Activated B cell treated with CpG ODN at 0.5 μM for 24 hours (primary cell): ENCODE data around the gene INPP4B. TPM values are rescaled to one million over a fixed set of nuclear protein-coding genes. Genes with fewer than 3 reads are reported as not detected.

Source experiments
- ATAC-seq: fragments of 200-7000 bp; cut with Tn5 transposase; one replicate; pipeline ENCODE4 v1.10.0; 2021; ENCODE audit warnings: low read depth, mild to moderate bottlenecking, moderate library complexity
- CTCF ChIA-PET: fragments of 350-600 bp; sonication (Branson Sonifier 250); formaldehyde crosslinking; loops from one replicate; lab custom pipeline; 2021; ENCODE audit warnings: antibody characterized with exemption; lab: Charles Lee
- POLR2A ChIA-PET: fragments of 350-600 bp; sonication (Branson Sonifier 250); formaldehyde crosslinking; loops from one replicate; lab custom pipeline; 2021; ENCODE audit warnings: antibody characterized with exemption; lab: Charles Lee
- DNase-seq: peaks from one replicate; pipeline ENCODE4 v3.0.0; 2022
- H3K27ac Mint-ChIP-seq: one replicate; pipeline ENCODE4 v1.8.0; 2020; ENCODE audit warnings: mixed read lengths
- H3K27me3 Mint-ChIP-seq: one replicate; pipeline ENCODE4 v1.8.0; 2021; ENCODE audit warnings: mixed read lengths
- H3K36me3 Mint-ChIP-seq: one replicate; pipeline ENCODE4 v1.8.0; 2021; ENCODE audit warnings: low read depth, mixed read lengths
- H3K4me1 Mint-ChIP-seq: one replicate; pipeline ENCODE4 v1.8.0; 2021; ENCODE audit warnings: mixed read lengths
- H3K4me3 Mint-ChIP-seq: one replicate; pipeline ENCODE4 v1.8.0; 2020; ENCODE audit warnings: mild to moderate bottlenecking, mixed read lengths
- H3K9me3 Mint-ChIP-seq: one replicate; pipeline ENCODE4 v1.8.0; 2020; ENCODE audit warnings: mixed read lengths
- CTCF ChIP-seq: fragments of 200-600 bp; IDR thresholded peaks from one replicate; pipeline ENCODE4 v1.8.0; 2022; ENCODE audit warnings: antibody characterized with exemption, mild to moderate bottlenecking
- intact Hi-C: fragments of 100-400 bp; cut with micrococcal nuclease; formaldehyde crosslinking; loops from one replicate; pipeline ENCODE4 v1.15.1; 2024
- total RNA-seq: library from RNA; stranded (reverse); gene quantifications from 2 replicates; pipeline ENCODE4 v1.2.3, GENCODE V29; 2022

Gene INPP4B
- total RNA-seq, 1 donor from 2014 or later: 0.11 TPM

GRCh38 chr4:142826503-142827241 lies 19.4 kb downstream of the INPP4B start:
- Mint-ChIP-seq H3K4me3 (no peak overlapping the region), H3K9me3 (no peaks in the 10 kb centered on the region), H3K4me1 (no peaks in the 10 kb centered on the region), H3K27me3 (no peaks in the 10 kb centered on the region), H3K27ac (no peak overlapping the region), H3K36me3 (no peaks in the 10 kb centered on the region)
- POLR2A ChIA-PET: no interaction called here
- intact Hi-C loops: no loop called here
- CTCF ChIA-PET: no interaction called here
- ATAC-seq: no peak
- TF ChIP-seq CTCF: no peak
- no peak for DNase-seq

GRCh38 chr4:142824368-142824767 lies 21.7 kb downstream of the INPP4B start:
- no peaks in the 10 kb centered on the region for H3K27me3 Mint-ChIP-seq
- H3K9me3 Mint-ChIP-seq: no peaks in the 10 kb centered on the region
- POLR2A ChIA-PET: no interaction called here
- H3K4me3 Mint-ChIP-seq: no peak overlapping the region
- no peak overlapping the region for H3K27ac Mint-ChIP-seq
- DNase-seq: no peak
- H3K4me1 Mint-ChIP-seq: no peaks in the 10 kb centered on the region
- TF ChIP-seq CTCF: no peak
- intact Hi-C loops: no loop called here
- CTCF ChIA-PET: no interaction called here
- no peak for ATAC-seq
- H3K36me3 Mint-ChIP-seq: no peaks in the 10 kb centered on the region

- no peaks in the 10 kb centered on the region for H3K36me3 Mint-ChIP-seq
- no peaks in the 10 kb centered on the region for H3K9me3 Mint-ChIP-seq
- H3K27me3 Mint-ChIP-seq: no peaks in the 10 kb centered on the region
- no peak overlapping the region for H3K27ac Mint-ChIP-seq
- no peaks in the 10 kb centered on the region for H3K4me1 Mint-ChIP-seq
- ChIA-PET POLR2A (no interaction called here), CTCF (no interaction called here)
- no peak overlapping the region for H3K4me3 Mint-ChIP-seq
- TF ChIP-seq CTCF: no peak
- ATAC-seq (no peak), DNase-seq (no peak)
- intact Hi-C loops: no loop called here
These were observed 22.3 kb downstream of the INPP4B start for GRCh38 chr4:142823796-142824195.

- CTCF ChIA-PET: no interaction called here
These were observed 27.6 kb downstream of the INPP4B start for GRCh38 chr4:142818476-142818875.

GRCh38 chr4:142818031-142818430 lies 28.1 kb downstream of the INPP4B start:
- Mint-ChIP-seq H3K4me3 (no peak overlapping the region), H3K9me3 (no peaks in the 10 kb centered on the region), H3K4me1 (no peaks in the 10 kb centered on the region), H3K36me3 (no peaks in the 10 kb centered on the region), H3K27me3 (no peaks in the 10 kb centered on the region), H3K27ac (no peak overlapping the region)
- intact Hi-C loops: no loop called here
- ChIA-PET CTCF (no interaction called here), POLR2A (no interaction called here)
- ATAC-seq (no peak), DNase-seq (no peak)
- TF ChIP-seq CTCF: no peak

More at GRCh38 chr4:142818476-142818875, 27.6 kb downstream of the INPP4B start:
- DNase-seq: no peak
- Mint-ChIP-seq H3K4me3 (no peak overlapping the region), H3K4me1 (no peaks in the 10 kb centered on the region), H3K27ac (no peak overlapping the region), H3K27me3 (no peaks in the 10 kb centered on the region), H3K9me3 (no peaks in the 10 kb centered on the region), H3K36me3 (no peaks in the 10 kb centered on the region)
- intact Hi-C loops: no loop called here
- no peak for ATAC-seq
- TF ChIP-seq CTCF: no peak
- POLR2A ChIA-PET: no interaction called here
